Measurements from ENCODE around the gene DGKQ.

DNA sequence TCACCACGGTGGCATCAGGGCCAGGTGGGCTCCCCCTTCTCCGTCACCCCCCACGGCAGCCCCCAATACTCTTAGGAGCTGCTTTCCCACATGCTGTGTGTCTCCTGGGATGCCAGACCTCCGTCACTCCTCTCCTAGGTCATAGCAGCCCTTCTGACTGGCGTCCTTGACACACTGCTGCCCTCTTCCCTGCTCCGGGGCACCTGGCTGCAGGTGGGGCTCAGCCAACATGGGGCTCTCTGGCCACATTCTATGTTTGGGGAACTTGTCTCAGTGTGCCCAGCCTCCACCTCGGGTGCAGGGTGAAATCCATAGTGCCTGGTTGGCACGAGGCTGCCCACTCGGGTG, 27.3 kb downstream of the DGKQ start:
- TF ChIP-seq, protein P1, sequence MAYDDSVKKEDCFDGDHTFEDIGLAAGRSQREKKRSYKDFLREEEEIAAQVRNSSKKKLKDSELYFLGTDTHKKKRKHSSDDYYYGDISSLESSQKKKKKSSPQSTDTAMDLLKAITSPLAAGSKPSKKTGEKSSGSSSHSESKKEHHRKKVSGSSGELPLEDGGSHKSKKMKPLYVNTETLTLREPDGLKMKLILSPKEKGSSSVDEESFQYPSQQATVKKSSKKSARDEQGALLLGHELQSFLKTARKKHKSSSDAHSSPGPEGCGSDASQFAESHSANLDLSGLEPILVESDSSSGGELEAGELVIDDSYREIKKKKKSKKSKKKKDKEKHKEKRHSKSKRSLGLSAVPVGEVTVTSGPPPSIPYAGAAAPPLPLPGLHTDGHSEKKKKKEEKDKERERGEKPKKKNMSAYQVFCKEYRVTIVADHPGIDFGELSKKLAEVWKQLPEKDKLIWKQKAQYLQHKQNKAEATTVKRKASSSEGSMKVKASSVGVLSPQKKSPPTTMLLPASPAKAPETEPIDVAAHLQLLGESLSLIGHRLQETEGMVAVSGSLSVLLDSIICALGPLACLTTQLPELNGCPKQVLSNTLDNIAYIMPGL (CRISPR knock-in tag; IDR thresholded peaks at IDR 0.05): no peak
- TF ChIP-seq RAD21 (CRISPR knock-in tag; conservative IDR thresholded peaks at IDR 0.05 in 1 of 2, IDR thresholded peaks at IDR 0.05 in 1 of 2) (no peak), HDAC2 (IDR thresholded peaks at IDR 0.05) (no peak), EP300 (IDR thresholded peaks at IDR 0.05; ENCODE audit: low read length) (no peak), JUNB (CRISPR knock-in tag; conservative IDR thresholded peaks at IDR 0.05) (no peak), FUS (optimal IDR thresholded peaks at IDR 0.05; ENCODE audit: low read depth, low read length) (no peak), KDM1A (IDR thresholded peaks at IDR 0.05) (no peak), MCM7 (IDR thresholded peaks at IDR 0.05) (no peak), JUN (IDR thresholded peaks at IDR 0.05; ENCODE audit: borderline replicate concordance, low read depth, low read length) (no peak), JUN (CRISPR knock-in tag; IDR thresholded peaks at IDR 0.05; ENCODE audit: borderline replicate concordance) (no peak), HDAC6 (IDR thresholded peaks at IDR 0.05; ENCODE audit: low read depth, low read length) (no peak)
- TF ChIP-seq, protein P2, sequence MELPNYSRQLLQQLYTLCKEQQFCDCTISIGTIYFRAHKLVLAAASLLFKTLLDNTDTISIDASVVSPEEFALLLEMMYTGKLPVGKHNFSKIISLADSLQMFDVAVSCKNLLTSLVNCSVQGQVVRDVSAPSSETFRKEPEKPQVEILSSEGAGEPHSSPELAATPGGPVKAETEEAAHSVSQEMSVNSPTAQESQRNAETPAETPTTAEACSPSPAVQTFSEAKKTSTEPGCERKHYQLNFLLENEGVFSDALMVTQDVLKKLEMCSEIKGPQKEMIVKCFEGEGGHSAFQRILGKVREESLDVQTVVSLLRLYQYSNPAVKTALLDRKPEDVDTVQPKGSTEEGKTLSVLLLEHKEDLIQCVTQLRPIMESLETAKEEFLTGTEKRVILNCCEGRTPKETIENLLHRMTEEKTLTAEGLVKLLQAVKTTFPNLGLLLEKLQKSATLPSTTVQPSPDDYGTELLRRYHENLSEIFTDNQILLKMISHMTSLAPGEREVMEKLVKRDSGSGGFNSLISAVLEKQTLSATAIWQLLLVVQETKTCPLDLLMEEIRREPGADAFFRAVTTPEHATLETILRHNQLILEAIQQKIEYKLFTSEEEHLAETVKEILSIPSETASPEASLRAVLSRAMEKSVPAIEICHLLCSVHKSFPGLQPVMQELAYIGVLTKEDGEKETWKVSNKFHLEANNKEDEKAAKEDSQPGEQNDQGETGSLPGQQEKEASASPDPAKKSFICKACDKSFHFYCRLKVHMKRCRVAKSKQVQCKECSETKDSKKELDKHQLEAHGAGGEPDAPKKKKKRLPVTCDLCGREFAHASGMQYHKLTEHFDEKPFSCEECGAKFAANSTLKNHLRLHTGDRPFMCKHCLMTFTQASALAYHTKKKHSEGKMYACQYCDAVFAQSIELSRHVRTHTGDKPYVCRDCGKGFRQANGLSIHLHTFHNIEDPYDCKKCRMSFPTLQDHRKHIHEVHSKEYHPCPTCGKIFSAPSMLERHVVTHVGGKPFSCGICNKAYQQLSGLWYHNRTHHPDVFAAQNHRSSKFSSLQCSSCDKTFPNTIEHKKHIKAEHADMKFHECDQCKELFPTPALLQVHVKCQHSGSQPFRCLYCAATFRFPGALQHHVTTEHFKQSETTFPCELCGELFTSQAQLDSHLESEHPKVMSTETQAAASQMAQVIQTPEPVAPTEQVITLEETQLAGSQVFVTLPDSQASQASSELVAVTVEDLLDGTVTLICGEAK (IDR thresholded peaks at IDR 0.05): no peak
- TF ChIP-seq, protein P2 (CRISPR knock-in tag; IDR thresholded peaks at IDR 0.05): no peak
- TF ChIP-seq, protein P3, sequence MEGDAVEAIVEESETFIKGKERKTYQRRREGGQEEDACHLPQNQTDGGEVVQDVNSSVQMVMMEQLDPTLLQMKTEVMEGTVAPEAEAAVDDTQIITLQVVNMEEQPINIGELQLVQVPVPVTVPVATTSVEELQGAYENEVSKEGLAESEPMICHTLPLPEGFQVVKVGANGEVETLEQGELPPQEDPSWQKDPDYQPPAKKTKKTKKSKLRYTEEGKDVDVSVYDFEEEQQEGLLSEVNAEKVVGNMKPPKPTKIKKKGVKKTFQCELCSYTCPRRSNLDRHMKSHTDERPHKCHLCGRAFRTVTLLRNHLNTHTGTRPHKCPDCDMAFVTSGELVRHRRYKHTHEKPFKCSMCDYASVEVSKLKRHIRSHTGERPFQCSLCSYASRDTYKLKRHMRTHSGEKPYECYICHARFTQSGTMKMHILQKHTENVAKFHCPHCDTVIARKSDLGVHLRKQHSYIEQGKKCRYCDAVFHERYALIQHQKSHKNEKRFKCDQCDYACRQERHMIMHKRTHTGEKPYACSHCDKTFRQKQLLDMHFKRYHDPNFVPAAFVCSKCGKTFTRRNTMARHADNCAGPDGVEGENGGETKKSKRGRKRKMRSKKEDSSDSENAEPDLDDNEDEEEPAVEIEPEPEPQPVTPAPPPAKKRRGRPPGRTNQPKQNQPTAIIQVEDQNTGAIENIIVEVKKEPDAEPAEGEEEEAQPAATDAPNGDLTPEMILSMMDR (IDR thresholded peaks at IDR 0.05 in 2 of 3, conservative IDR thresholded peaks at IDR 0.05 in 1 of 3; ENCODE audit: insufficient read depth in 2 of 3, low read depth in 1 of 3, low read length in 3 of 3): no peak
